ENCODE measurements around the gene SHLD2.
"Not testable (repeated sequence)": the region's sequence is repeated elsewhere in the genome, so short reads cannot be mapped to it uniquely, and the experiment has no call there.

DNA sequence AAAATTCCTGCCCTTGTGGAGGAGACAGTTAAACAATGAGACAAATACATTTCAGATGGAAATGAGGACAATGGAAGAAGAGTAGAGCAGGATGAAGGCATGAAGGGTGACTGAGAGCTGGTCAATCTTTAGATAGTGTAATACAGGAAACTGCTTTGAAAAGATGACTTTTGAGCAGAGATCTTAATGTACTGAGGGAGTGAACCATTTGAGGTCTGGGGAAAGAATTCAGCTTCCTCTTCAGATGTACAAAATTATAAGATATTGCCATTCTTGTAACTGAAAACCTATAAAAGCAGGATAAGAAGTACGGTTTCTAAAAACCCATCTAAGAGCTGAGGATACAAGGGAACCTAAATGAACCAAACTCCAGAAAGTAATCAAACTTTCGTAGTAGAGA, 38.9 kb downstream of the SHLD2 start:
- TF ChIP-seq, protein P1, sequence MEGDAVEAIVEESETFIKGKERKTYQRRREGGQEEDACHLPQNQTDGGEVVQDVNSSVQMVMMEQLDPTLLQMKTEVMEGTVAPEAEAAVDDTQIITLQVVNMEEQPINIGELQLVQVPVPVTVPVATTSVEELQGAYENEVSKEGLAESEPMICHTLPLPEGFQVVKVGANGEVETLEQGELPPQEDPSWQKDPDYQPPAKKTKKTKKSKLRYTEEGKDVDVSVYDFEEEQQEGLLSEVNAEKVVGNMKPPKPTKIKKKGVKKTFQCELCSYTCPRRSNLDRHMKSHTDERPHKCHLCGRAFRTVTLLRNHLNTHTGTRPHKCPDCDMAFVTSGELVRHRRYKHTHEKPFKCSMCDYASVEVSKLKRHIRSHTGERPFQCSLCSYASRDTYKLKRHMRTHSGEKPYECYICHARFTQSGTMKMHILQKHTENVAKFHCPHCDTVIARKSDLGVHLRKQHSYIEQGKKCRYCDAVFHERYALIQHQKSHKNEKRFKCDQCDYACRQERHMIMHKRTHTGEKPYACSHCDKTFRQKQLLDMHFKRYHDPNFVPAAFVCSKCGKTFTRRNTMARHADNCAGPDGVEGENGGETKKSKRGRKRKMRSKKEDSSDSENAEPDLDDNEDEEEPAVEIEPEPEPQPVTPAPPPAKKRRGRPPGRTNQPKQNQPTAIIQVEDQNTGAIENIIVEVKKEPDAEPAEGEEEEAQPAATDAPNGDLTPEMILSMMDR (conservative IDR thresholded peaks at IDR 0.05 in 1 of 2, IDR thresholded peaks at IDR 0.05 in 1 of 2; ENCODE audit: extremely low read depth in 1 of 2, insufficient read depth in 1 of 2, low read depth in 1 of 2, low read length in 2 of 2): not testable (repeated sequence)
- not testable (repeated sequence) for TF ChIP-seq EZH2 (IDR thresholded peaks at IDR 0.05; ENCODE audit: borderline replicate concordance, low read length)
